NAMALWA (cell line): ENCODE data around the gene RANBP10.

Experiments
- DNase-seq: peaks from one replicate; pipeline ENCODE4 v3.0.0-alpha.2; 2015; ENCODE audit warnings: low spot score

Gene RANBP10

DNA sequence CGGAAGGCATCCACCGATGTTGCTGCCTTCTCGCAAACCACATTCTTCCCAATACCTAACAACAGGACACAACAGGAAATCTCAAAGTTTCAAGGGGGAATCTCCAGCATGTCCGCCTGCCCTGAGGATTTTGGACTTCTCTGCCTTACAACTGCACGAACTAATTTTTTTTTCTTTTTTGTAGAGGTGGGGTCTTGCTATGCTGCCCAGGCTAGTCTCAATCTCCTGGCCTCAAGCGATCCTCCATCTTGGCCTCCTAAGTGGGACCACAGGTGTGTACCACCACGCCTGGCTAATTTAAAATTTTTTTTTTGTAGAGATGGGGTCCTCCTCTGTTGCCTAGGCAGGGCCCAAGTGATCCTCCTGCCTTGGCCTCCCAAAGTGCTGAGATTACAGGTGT, 130.4 kb downstream of the RANBP10 start:
- DNase-seq, result no peak

DNA sequence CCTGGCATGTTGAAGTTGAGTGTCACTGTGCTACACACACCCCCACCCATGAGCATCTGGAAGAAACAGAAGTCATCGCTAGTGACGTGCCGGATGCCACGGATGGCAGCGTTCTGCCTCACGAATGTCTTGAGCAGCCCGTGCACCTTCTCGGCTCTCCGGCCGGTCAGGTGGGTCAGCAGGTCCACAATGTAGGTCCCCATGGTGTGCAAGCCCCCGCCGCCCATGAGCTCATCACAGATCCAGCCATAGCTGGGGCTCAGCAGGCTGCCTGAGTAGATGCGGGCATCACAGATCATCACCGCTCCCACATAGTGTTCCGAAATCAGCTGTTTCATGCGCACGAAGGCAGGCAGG, 130.8 kb downstream of the RANBP10 start:
- no peak for DNase-seq

DNA sequence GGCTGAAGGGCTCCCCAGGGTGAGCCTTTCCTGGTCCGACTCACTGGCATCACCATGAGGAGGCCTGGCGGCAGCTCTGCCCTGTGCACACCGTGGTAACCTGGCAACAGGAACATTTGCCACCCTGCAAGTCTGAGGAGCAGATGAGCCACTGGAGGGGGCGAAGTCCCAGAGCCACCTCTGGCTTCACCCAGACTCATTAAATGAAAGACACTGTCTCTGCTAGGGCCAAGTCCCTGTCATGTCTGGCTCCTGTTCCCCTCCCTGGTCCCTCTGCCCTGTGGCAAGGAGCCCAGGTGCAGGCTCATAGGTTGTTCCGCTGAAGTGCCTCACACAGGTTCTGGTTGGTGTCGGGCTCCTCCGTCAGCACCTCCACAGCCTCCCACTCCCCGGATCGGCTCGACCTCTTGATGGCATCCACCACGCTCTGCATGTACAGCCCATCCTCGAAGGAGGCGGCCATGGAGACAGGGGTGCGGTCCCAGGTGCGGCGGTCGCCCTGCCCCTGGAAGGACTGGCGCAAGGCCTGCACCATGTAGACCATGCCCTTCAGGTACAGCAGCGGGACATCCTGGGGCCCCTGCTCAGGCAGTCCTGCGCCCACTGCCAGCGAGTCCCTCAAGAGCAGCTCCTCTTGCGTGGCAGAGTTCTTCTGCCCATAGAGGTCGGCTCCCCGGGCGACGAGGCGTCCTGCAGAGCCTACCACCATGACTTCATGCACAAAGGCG, 131.3 kb downstream of the RANBP10 start:
- no peak for DNase-seq

DNA sequence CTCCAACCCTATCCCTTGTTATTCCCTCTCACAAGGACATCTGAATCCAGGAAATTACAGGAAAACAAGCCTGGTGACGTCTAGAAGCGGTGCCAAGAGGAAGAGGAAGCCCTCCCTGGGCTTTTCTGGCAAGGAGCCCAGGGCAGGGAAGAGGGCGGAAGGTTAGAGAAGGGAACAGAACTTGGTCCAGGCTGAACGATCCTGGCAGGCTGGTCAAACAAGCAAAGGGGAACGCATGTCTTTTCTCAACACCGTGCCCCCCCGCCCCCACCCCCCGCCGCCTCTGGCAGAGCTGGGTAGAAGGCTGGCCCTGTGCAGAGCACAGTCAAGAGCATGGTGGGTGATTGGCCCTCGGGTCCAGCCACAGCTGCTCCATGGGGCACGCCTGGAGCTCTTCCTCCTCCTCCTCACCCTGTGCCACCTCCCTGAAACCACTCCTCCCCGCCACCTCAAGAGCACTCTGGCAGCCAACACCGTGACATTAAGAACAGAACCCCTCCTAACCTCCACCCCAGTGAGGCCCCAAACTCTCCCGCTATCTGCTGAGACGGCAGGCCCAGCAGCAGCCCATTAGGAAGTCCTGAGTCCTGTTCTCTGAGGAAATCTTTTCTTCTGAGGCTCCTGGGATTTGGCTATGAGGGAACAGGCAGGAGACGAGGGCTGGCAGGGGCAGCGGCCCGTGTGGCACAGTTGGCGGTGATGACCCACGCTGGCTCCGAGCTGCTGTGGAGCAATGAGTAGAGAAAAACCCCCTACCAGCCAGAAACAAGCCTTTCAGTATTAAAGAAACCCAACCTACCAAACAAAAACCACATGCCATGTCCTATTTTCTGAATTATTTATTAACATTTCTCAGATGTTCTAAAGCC, 132.4 kb downstream of the RANBP10 start:
- DNase-seq, result no peak
